T-helper 22 cell (primary cell): ENCODE measurements around the gene DZIP3.

Experiments used
- DNase-seq: peaks from one replicate; pipeline ENCODE4 v3.0.0-alpha.2; 2020; ENCODE audit warnings: low read depth

DZIP3 gene, protein sequence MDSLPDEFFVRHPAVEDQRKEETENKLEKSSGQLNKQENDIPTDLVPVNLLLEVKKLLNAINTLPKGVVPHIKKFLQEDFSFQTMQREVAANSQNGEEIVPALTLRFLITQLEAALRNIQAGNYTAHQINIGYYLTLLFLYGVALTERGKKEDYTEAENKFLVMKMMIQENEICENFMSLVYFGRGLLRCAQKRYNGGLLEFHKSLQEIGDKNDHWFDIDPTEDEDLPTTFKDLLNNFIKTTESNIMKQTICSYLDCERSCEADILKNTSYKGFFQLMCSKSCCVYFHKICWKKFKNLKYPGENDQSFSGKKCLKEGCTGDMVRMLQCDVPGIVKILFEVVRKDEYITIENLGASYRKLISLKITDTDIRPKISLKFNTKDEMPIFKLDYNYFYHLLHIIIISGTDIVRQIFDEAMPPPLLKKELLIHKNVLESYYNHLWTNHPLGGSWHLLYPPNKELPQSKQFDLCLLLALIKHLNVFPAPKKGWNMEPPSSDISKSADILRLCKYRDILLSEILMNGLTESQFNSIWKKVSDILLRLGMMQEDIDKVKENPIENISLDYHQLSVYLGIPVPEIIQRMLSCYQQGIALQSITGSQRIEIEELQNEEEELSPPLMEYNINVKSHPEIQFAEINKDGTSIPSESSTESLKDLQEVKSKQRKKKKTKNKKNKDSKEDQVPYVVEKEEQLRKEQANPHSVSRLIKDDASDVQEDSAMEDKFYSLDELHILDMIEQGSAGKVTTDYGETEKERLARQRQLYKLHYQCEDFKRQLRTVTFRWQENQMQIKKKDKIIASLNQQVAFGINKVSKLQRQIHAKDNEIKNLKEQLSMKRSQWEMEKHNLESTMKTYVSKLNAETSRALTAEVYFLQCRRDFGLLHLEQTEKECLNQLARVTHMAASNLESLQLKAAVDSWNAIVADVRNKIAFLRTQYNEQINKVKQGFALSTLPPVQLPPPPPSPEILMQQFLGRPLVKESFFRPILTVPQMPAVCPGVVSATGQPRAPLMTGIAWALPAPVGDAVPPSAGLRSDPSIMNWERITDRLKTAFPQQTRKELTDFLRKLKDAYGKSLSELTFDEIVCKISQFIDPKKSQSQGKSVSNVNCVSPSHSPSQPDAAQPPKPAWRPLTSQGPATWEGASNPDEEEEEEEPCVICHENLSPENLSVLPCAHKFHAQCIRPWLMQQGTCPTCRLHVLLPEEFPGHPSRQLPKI

DNA sequence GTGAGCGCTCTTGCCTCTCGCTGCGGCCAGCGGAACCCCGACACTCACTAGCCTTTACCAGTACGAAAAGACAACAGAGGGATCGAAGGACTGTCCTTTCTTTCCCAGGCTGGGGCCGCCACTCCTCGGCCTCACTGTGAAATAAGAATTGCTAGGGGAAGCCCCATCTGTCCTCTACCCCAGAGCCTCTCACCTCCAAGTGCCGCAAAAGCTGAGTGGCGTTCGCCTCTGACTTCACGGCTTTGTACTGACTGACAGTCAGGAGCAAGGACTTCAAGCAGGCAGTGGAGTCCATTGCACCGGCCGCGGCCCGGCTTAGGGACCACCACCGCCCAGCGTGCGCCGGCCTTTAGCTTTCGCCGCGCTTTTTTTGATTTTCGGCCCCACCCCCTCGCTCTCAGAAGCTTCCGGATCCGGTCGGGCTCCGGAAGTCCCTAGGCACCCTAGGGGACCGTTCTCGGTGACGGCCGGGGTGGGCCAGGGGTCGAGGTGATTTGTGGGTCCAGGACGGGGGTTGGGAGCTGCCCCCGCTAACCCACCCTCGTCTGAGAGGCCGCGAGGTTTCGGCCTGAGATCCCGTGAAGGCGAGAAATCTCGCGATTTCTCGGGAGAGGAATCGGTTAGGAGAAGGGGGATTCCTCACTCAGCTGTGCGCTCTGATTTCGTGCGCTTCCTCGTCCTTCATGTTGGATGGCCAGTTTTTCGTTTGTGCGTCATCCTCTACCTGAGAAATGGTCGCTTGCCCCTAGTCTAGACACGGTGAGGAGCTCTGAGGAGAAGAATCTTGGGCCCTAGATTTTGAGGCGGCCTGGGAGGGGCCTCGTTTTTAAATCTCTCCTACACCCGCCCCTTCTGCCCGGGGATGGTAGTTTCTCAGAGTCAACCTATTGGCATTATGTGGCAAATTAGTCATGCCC is at the start of gene DZIP3, which contains the start of gene CIP2A:
Gene DZIP3 (plus strand): TSS at position 642 of the 917 bp plus-strand sequence. CDS start 15,685 bp downstream, outside the sequence.
Gene CIP2A (minus strand): TSS at position 358 of the 917 bp plus-strand sequence. CDS start 63 bp downstream, at position 295.
- DNase-seq = peak; percentile 74

DNA sequence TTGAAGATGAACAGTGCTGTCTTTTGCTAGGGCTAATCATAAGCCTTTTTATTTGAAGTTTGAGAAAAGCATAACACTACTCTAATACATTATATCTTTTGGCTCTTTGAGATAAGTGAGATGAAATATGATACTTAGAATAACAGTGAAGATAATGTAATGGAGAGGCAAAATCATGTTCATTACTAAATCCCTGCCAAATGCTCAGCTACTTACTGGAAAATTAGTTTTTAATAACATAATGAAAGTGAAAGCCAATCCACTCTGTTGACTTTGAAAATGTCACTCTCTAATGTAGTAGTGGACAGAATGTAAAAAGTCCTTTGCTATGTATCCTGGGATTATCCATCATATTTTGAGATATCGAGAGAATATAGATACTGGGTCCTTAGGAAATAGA is 43.3 kb upstream of the DZIP3 start:
- DNase-seq = no peak

DNA sequence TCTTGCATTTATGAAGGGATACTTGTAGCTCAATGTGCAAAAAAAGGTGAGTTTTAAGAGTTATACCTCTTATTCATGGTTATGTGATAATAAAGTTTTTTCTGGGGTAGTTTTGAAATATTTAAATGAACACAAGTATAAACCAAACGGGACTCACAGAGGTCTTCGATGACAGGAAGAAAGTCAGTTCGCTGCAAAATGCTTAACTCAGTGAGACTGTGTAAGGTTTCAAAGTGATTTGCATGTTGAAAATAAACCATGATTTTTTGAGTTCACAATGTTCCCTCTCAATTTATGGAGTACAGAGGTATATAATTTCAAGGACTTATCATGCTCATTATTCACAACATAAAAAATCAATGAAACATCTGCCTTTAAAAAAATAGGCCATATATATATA is 42.8 kb upstream of the DZIP3 start:
- DNase-seq = no peak

DNA sequence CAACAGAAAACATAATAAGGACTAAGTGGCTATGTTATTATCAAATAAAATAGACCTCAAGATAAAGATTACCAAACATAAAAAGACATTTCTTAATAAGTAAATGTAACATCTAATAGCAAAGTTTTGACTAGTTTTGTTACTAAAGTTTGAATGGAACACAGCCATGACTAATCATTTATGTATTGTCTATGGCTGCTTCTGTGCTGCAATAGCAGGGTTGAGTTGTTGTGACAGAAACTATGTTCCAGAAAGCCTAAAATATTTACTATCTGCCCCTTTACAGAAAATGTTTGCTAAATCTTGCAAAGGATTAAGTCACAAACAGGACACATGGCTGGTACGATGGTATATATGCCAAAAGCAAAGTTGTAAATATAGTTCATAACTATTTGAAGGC is 41.2 kb upstream of the DZIP3 start:
- no peak for DNase-seq

DNA sequence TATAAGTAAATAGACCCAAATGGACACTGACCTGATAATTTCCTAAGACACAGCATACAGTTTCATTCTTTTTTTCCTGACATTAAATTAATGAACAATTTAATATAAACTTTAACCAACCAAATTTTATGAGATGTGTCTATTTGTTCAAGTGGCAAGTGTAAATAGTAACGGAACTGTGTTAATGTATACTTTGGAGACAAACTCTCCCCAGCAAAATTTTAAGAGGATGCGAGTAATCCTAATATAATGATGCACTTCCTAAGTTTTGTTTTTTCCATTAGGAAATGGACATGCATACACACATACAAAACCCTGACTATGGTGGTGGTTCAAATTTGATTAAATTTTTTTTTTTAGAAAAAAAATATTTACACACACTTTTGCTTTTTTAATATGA is 40.6 kb upstream of the DZIP3 start:
- DNase-seq = no peak

DNA sequence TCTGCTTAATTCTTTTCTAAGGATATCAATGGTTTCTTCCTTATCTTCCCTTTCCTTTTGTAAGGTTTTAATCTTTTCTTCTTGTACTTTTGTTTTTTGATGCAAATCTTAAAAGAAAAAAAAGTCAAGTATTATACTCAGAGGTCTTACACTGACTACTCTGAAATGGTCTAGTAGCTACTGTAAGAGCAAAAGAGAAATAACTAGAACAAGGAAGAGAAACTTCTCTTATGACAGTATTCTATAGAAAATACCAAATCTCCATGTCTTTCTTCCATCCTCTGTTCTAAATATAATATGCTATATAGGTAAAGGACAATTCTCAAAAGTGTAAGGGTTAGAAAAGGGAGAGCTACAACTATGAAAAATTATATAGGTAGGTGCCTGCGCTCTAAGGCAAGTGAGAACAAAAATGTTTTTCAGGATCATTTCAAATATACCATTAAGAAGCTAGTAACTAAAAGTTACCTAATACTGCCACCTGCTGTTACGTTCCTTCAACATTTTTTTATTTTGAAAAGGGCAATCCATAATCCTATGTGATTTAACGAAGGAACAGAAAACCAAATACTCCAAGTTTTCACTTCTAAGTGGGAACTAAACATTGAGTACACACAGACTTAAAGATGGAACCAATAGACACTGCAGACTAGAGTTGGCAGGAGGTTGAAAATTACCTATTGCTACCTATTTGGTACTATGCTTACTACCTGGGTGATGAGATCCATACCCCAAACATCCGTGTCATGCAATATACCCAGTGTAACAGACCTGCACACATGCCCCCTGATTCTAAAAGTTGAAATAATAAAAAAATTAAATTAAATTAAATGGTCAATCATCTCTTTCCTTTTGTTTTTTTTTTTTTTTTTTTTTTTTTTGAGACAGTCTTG is 37.0 kb upstream of the DZIP3 start:
- DNase-seq = no peak

DNA sequence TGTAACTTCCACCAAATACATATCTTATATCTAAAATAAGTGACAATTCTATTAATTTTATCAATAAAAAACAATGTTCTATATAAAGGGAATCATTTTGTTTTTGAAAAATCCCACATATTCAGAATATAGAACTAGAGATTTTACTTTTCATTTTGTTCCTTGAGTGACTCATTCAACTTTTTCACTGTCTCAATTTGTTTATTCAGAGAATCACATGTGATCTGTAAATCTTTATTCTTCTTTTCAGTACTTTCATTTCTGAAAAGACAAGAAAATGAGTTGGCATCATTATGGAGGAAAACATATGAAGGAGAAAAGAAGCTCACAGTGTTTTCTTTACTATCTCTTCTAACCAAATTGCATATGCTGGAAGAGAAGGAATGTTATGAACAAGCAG is 35.3 kb upstream of the DZIP3 start:
- DNase-seq = no peak

DNA sequence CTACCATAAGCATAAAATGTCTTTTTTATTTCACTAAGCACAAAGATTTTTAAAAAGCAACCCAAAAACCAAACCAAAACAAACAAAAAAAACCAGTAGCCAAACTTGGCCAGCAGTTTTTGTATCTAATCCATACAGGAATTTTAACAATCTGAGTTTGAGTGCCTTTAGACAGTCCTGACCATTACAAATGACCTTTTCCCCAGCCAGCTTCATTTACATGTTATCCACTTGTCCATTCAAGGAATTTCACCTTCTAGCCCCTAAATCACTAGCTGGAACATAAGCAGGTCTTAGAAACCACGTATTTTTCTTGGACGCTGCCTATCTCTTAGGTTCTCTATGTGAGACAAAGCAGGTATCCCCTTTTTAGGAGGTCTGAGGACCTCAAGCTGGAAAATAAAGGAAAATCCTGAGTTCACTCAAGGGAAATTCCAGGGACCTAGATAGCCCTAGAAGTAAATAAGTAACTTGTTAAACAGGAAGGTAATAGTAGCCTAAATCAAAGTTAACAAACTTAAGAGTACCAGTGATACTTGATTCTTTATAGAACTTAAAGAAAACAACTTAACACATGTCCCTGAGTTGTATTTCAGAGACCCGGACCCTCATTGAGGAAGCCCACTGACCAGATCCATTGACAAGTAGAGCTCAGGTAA is 34.5 kb upstream of the DZIP3 start:
- DNase-seq = no peak

DNA sequence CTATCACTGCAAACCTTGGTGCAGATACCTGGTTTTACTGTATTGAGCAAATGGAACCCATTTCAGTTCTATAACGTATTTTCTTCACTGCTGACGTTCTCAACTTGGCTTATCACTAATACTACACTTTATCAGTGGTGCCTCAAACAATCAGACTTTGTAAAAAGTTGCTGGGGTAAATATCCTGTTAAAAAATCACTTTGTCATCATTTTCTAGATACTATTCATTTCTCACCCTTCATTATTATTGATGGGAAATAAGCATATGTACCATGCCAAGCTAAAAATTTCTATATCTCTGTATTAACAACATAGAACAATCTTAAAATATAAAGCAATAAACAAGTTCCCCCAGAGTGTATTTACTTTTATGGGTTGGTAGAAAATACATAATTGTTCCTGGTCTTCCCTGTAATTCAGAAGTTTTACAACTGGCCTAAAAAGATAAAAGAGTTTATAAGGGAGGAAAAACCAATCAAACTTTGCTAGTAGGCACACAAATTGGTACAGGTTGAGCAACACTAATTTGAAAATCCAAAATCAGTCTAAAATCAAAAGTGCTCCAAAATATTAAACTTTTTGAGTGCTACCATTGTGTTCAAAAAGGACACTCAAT is 33.4 kb upstream of the DZIP3 start:
- no peak for DNase-seq

DNA sequence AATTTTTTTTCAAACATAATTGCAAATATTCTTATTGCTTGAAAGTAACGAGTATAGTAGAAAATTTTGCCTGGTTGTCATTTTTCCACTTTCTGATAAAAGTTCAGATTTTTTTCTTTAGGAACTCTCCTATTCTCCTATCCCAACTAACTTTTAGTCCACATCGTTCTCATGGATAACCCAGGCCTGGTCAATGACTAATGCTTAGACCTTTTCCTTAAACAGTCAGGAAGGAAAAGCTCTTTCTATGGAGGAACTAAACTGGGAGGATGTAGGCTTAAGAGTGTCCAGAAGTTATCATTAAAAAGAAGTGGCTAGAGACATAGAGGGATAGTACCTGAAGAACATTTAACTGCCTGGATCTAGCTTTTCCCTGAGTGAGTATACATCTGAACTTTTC is 27.0 kb upstream of the DZIP3 start:
- no peak for DNase-seq

DNA sequence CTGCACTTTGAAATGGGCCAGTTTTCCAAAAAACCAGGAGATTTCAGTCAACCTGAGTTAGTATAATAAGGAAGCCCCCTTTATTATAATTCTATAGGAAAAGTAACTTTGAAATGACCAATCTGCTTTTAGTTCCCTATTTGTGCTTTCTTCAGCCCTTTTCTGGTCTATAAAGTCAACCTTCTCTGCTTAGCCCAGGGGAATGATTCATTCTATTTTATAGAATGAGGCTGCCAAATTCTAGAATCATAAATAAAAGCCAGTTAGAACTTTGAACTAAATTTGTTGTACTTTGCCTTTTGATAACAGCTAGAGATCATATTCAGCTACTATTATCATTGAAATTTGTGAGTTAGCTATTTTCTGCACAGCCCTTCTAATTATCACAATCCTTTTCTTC is 25.0 kb upstream of the DZIP3 start:
- no peak for DNase-seq

DNA sequence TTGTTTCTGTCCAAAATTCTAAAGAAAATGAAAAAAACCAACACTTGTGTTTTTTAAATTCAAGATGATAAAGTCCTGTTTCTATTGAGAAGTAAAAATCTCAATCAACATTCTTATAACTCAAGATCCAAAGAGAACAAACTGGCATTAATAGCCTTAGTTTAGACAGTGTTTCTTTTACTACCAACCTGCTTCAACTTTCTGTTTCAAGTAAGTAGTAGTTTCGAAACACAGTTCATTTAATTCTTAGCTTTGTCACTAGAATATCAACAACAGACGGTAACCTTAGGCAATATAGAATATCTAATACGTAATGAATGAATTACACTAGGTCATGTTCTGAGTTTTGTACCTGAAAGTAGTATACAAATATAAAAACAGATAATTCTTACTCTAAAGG is 24.0 kb upstream of the DZIP3 start:
- DNase-seq = no peak

DNA sequence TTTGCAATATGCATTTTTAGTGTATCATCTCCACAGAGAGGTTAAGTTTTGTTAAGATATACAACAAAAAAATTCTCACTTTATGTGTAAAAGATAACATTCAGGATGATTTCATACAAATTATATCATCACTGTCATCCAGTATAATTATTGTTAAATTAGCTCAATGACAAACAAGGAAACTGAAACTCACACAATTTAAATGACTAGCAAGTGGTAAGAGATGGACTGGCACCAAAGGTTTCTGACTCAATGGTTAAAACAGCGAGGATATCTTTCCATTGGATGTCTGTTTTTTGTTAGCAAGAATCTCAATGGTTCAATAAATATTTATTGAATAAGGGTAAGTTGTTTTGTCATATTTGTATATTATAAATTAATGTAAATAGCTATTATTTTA is 22.9 kb upstream of the DZIP3 start:
- no peak for DNase-seq

DNA sequence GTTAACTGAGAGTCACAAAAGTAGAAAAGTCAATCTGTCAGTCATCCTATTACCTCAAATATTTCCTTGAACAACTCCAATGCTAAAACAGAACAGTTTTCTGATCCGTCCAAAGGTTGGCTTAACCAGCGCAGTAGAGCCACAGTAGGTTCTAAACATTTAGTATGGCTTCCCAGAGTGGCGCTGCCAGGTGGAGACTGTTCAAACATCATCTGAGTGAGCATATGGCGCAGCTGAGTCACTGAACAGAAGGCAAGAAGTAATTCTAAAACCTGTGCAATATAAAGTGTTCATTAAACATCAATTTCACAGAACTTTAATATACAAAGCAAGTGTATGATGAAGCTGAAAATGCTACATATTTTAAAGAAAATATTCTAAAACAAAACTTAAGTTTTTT is 20.2 kb upstream of the DZIP3 start:
- DNase-seq = no peak

DNA sequence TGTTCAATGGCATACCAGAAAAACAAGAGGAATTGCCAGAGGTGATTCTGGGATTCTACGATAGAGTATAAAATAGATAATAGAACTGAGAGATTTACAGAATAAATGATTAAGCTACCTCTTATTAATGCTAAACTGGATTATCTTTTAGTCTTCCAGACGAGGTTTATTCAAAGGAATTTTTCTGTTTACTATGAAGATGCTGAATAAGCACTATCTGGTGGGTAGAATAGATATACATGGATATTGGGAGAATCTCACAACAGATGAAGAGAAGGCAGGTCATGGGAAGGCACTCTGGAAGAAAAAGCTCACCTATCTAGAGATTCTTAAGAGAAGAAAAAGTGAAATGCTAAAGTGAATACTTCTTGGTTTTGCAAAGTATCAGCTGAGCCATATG is 11.5 kb upstream of the DZIP3 start:
- no peak for DNase-seq

DNA sequence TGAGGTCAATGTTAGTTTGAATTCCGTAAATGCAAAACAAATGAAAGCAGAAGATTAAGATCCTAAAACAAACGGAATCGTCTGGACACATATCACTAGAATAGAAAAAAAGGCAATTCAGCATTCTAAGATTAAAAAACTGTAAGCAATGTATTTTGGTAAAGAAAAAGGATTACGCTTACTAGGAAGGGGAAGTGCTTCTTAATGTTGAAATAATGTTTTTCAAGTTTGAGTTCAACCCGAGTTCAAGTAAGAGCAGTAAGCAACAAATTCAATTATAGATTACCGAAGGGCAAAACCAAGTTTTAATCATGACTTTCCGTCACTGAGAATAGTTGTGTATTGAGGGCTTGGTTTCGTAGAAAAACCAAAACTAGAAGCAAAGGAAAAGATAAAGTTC is 921 bp upstream of the DZIP3 start:
- DNase-seq = no peak

DNA sequence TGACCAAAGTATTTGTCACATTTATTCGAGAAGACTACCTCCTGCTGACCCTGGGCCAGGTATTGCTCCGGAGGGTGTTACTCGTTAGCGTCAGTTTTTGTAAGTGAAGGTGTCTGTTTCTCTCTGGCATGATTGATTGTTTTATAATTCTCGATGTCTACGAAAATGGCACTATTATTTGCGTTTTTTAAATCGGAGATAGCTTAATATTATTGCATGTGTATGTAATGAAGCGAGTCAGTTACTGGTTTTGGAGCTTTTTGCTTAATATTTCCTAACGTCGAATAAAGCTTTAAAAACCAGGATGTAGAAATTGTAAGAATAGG is 439 bp downstream of the DZIP3 start:
- DNase-seq = no peak

DNA sequence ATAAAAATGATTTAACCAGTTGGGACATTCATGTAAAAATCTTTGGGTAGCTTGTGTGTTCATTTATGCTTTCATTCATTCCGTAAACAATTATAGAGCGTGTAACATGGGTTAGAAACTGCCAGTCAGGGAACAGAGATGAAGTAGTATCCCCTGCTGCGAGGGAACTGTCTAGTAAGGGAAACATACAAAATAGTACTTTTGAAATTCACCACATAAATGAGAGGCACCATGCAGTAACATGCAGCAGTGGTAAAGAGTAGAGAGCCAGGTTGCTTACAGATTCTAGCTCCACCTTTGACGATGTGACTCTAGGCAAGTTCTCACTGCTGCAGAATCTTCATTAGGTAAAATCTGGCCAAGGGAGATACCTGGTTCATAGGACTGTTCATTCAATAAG is 938 bp downstream of the DZIP3 start:
- no peak for DNase-seq

DNA sequence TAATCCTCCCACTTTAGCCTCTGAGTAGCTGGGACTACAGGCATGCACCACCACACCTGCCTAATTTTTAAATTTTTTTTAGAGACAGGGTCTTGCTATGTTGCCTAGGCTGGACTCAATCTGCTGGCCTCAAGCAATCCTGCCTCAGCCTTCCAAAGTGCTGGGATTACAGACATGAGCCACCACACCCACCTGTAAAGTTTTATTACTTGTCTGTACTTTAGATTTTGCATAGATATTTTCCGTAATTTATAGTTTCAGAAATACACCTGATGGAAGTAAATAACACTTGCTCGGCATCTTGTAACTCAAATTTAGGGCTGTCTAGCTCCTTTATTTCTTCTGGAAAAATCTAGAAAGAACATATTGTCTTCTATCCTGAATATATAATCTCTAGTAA is 5.8 kb downstream of the DZIP3 start:
- DNase-seq = no peak

DNA sequence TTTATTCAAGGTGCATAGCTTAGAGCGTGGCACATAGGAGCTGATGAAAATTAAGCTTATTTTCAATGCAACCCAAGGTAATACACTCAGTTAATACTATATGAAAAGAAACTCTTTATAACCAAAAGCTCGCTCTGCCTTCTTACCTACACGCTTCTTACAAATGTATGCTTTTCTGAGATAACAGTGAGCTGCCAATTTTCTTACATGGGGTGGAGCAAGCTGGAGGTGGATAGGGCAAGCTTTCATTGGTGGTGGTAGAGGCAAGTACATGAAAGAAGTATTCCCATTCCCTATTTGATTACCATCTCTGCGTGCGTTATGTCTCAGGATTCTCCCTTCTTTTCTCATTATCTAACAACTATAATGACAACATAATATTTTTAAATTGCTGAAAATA is 8.9 kb downstream of the DZIP3 start:
- DNase-seq = no peak
